Cardiac fibroblast (primary cell): ENCODE data around the gene ZBTB20.
A peak's percentile ranks its signal among the peaks of the same experiment; 100 is the strongest.

ENCODE experiments used
- DNase-seq, 2 donors: peaks; one replicate each; pipeline versions ENCODE4 v3.0.0 to v3.0.0-alpha.2; 2010; ENCODE audit warnings: low read depth in 2 of 2
- H3K4me3 ChIP-seq, 2 donors: replicated peaks in 1 of 2; 1 replicate in 1 of 2; 2 replicates in 1 of 2; pipeline ENCODE4 v1.5.1; 2011; ENCODE audit warnings: low read depth in 2 of 2, low read length in 2 of 2, mild to moderate bottlenecking in 2 of 2, moderate library complexity in 1 of 2
- TF ChIP-seq, protein P1 (sequence below): IDR thresholded peaks from one replicate; pipeline ENCODE4 v1.5.1; 2011; ENCODE audit warnings: low read depth, mild to moderate bottlenecking, low read length, inconsistent platforms

Gene ZBTB20

DNA sequence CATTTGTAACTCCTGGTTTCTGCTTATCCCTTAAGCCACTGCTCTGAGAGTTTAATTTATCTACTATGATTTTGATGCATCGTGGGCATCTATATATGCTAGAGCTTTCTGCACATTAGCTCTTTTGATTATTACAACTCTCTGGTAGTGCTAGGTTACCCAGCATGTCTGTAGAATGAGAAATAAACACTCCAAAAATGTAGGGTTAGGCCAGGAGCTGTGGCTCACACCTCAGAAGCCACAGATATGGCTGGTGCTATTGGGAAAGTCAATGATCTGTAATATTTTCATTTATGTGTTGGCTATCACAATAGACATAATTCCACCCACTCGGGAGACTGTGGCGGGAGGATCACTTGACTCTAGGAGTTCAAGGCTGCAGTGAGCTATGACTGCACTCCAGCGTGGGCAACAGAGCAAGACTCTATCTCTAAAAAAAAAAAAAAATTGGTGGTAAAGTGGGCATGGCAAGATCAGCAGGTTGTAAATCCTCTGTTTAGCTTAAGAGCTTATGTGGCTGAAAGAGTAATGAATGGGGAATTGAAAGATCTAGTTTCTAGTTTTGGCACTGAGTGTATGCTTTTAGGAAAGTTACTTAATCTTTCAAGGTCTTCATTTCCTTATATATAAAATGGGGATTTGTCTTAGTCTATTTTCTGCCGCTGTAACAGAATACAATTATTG lies 847.0 kb downstream of the ZBTB20 start:
- no peak overlapping the region for H3K4me3 ChIP-seq
- TF ChIP-seq, protein P1, sequence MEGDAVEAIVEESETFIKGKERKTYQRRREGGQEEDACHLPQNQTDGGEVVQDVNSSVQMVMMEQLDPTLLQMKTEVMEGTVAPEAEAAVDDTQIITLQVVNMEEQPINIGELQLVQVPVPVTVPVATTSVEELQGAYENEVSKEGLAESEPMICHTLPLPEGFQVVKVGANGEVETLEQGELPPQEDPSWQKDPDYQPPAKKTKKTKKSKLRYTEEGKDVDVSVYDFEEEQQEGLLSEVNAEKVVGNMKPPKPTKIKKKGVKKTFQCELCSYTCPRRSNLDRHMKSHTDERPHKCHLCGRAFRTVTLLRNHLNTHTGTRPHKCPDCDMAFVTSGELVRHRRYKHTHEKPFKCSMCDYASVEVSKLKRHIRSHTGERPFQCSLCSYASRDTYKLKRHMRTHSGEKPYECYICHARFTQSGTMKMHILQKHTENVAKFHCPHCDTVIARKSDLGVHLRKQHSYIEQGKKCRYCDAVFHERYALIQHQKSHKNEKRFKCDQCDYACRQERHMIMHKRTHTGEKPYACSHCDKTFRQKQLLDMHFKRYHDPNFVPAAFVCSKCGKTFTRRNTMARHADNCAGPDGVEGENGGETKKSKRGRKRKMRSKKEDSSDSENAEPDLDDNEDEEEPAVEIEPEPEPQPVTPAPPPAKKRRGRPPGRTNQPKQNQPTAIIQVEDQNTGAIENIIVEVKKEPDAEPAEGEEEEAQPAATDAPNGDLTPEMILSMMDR, result no peak
- DNase-seq, result no peak

DNA sequence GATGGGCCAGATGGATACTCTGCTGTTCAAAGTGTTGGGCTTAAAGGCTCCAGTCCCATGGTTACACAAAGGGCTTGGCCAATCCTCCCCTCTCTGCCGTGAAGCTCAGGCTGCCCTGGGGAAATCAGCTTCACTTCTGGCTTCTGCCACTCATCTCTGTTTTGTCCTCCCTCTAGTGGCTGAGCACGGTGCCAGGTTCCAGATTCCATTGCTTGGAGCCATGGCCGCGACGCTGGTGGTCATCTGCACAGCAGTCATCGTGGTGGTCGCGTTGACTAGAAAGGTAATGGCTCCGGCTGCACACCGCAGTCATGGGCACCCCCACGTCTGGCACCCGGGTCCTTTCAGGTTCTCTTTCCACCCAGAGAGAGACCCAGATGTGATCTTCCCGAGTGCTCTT lies 847.7 kb downstream of the ZBTB20 start:
- TF ChIP-seq, protein P1, result peak; percentile 62
- peak; percentile 18 to 39 for DNase-seq
- H3K4me3 ChIP-seq, result no peak overlapping the region

DNA sequence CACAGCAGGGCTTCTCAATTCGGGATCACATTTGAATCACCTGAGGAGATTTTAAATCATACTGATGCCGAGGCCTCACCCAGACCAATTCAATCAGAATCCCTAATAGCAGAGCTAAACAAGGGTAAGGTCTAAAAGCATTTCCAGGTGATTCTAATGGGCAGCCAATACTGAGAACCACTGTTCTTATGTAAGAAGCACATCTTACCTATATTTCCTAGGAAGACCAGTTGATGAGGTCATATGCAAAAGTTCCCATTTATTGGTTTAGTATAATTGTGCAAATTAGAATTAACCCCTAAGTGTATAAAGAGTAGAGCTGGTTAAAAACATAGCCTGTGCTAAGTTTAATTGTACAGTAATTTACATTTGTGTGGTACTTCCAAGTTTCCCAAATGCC lies 851.1 kb downstream of the ZBTB20 start:
- no peak for DNase-seq
- TF ChIP-seq, protein P1, result no peak
- no peak overlapping the region for H3K4me3 ChIP-seq

DNA sequence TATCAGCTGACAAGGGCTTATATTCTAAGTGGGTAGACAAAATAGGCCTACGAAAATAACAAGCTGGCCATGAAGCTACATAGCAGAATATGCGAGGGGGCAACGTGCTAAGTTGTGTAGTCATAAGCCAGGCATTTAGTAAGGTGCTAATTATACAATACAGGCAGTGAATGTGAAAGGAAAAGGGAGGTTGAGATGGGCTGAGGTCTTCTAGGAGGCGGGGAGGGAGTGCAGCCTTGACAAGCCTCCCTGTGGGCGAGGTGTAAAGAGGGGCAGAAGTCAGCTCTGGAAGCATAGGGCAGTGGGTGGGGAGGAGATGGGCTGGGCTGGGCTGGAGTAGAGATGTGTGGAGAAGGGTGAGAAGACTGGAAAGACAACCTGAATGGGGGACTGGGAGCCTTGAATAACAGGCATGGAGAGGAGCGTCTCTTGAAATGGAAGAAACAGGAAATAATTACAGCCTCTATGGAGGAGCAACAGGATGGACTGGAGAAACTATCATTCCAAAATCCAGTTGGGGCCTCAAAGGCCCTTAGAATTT lies 852.1 kb downstream of the ZBTB20 start:
- H3K4me3 ChIP-seq, result no peak overlapping the region
- TF ChIP-seq, protein P1, result no peak
- no peak for DNase-seq

DNA sequence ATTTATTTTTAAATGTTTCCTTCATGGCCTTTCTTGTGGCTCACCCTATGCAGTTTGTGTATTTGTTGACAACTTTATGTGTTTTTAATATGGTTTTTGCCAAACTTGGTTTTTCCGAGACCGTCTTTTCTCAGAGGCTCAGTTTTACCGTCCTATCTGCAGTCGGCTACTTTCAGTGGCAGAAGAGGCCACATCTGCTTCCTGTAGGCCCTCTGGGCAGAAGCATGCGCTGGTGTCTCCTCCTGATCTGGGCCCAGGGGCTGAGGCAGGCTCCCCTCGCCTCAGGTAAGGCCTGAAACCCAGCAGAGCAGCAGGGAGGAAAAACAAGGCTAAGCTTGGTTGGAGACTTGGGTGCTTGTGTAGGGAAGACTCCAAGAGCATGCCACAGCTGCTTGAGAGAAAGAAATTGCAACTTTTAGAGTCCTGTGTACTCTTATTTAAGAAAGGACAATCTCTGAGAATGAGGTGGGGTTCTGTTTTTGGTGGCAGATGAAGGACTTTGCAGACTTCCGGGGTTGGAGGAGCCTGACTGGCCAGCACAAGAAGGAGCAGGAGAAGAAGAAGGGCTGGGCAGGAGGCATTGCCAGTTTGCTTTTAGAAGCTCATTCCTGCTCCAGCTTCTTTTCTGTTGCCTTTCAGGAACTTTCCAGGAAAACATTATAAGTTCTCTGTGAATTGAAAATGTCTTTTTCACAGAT lies 853.1 kb downstream of the ZBTB20 start, which contains the start of gene TIGIT:
TSS of gene TIGIT (plus strand) at position 191 of the 698 bp plus-strand sequence. CDS start at position 225, 34 bp downstream.
- no peak for DNase-seq
- TF ChIP-seq, protein P1, result no peak
- H3K4me3 ChIP-seq, result no peak within 1 kb of the TSS

DNA sequence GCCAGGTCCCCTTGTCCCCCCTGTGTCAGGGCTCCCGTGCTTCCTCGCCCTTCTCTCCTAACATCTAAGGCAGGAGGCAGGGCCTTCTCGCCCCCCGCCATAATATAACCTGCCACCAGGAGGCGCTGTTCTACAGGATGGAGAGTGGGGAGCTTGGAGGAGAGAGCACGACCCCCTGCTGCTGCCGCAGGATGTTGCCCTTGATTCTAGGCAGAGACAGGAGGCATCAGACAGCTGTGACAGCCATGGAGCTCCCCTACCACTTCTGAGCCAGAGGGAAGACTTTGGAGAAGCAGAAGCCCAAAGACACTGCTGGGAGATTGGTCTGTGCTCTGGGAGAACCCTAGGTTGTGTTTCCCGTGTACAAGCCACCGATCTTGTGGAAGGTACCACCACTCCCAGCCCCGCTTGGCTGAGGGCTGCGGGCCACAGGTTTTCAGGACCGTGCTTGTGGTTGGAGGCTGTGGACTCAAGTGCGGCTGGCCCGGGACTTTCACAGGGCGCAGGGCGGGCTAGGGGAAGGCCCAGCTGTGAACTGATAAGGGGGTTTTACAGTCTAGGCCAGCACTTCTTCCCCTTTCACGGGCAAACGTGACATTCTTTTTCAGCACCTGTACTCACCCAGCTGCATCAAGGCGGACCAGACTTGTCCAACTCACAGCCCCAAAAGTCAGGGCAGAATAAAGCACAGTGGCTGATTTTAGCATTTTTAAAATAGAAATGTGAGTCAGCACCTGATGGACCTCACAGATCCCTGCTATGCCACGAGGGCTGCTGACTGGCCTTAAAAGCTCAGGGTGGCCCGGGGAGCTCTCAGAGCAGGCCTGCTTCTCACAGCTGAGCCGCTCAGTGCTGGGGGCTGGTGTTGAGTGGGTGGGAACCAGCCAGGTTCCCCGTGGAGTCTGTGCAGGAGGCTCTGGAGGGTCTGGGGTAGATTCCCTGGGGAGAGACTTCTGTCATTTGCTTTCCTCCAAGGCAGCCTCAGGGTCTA lies 855.9 kb downstream of the ZBTB20 start:
- DNase-seq, result peak; percentile 54 to 60
- TF ChIP-seq, protein P1, result peak; percentile 88
- H3K4me3 ChIP-seq, result no peak overlapping the region
